CD4-positive, alpha-beta T cell (primary cell): ENCODE data around the gene UPP2. TPM values are rescaled to one million over a fixed set of nuclear protein-coding genes. Genes with fewer than 3 reads are reported as not detected.

Source experiments
- ATAC-seq: fragments of 200-7000 bp; cut with Tn5 transposase; one replicate; pipeline ENCODE4 v1.10.0; 2022; ENCODE audit warnings: mild to moderate bottlenecking; ENCODE audit not compliant: poor library complexity
- CTCF ChIA-PET: fragments of 350-600 bp; sonication (Branson Sonifier 250); formaldehyde crosslinking; loops from one replicate; lab custom pipeline; 2021; ENCODE audit warnings: antibody characterized with exemption, inconsistent platforms; lab: Charles Lee
- POLR2A ChIA-PET: fragments of 350-600 bp; sonication (Branson Sonifier 250); formaldehyde crosslinking; loops from one replicate; lab custom pipeline; 2021; ENCODE audit warnings: antibody characterized with exemption, inconsistent platforms; lab: Charles Lee
- DNase-seq, 14 experiments: peaks; one replicate each; pipeline ENCODE4 v3.0.0-alpha.2; 2013 to 2020; ENCODE audit warnings: mixed read lengths in 2 of 14
- H3K27ac ChIP-seq, 2 donors: one replicate each; pipeline versions ENCODE4 v1.5.1 to v1.7.0; 2013; ENCODE audit warnings: low read length in 2 of 2, low read depth in 1 of 2, mild to moderate bottlenecking in 1 of 2
- H3K27me3 ChIP-seq, 2 experiments: 1 replicate in 1 of 2; 2 replicates in 1 of 2; pipeline versions ENCODE4 v1.6.1 to v1.7.0; 2013; ENCODE audit warnings: low read length in 2 of 2, control low read depth in 1 of 2, mild to moderate bottlenecking in 1 of 2, moderate library complexity in 1 of 2; ENCODE audit not compliant: insufficient read depth in 2 of 2, control insufficient read depth in 1 of 2
- H3K36me3 ChIP-seq: one replicate; pipeline ENCODE4 v1.6.1; 2013; ENCODE audit warnings: low read length, control low read depth; ENCODE audit not compliant: insufficient read depth
- H3K4me1 ChIP-seq: one replicate; pipeline ENCODE4 v1.6.1; 2013; ENCODE audit warnings: low read length, control low read depth; ENCODE audit not compliant: insufficient read depth
- H3K4me3 ChIP-seq: one replicate; pipeline ENCODE4 v1.5.1; 2013; ENCODE audit warnings: mild to moderate bottlenecking, low read length, moderate library complexity
- H3K9me3 ChIP-seq, 2 experiments: 1 replicate in 1 of 2; 2 replicates in 1 of 2; pipeline versions ENCODE4 v1.6.1 to v1.7.0; 2013; ENCODE audit warnings: low read length in 2 of 2, mild to moderate bottlenecking in 2 of 2, control low read depth in 1 of 2, moderate library complexity in 1 of 2; ENCODE audit not compliant: control insufficient read depth in 1 of 2, insufficient read depth in 1 of 2
- H3K27ac Mint-ChIP-seq: one replicate; pipeline ENCODE4 v1.8.0; 2020; ENCODE audit warnings: mixed read lengths
- H3K27me3 Mint-ChIP-seq: one replicate; pipeline ENCODE4 v1.8.0; 2021; ENCODE audit warnings: mixed read lengths
- H3K36me3 Mint-ChIP-seq: one replicate; pipeline ENCODE4 v1.8.0; 2021; ENCODE audit warnings: low read depth, mixed read lengths
- H3K4me1 Mint-ChIP-seq: one replicate; pipeline ENCODE4 v1.8.0; 2021; ENCODE audit warnings: low read depth, mixed read lengths
- H3K4me3 Mint-ChIP-seq: one replicate; pipeline ENCODE4 v1.8.0; 2020; ENCODE audit warnings: mild to moderate bottlenecking, mixed read lengths
- H3K9me3 Mint-ChIP-seq: one replicate; pipeline ENCODE4 v1.8.0; 2020; ENCODE audit warnings: mixed read lengths
- CTCF ChIP-seq: fragments of 200-600 bp; IDR thresholded peaks from one replicate; pipeline ENCODE4 v1.8.0; 2022; ENCODE audit warnings: antibody characterized with exemption, mild to moderate bottlenecking
- intact Hi-C, 2 experiments: fragments of 100-400 bp; cut with DNase I in 1 of 2; cut with micrococcal nuclease in 1 of 2; formaldehyde crosslinking; loops; one replicate each; pipeline versions ENCODE4 v1.15.1 to v1.9.0; 2023 to 2025; cut with DNase I, micrococcal nuclease
- polyA plus RNA-seq, 2 donors: library from polyadenylated mRNA; unstranded; fragments of 120-200 nt; gene quantifications; one replicate each; pipeline ENCODE4 v1.2.1, GENCODE V29; 2013
- total RNA-seq, 174 experiments: library from RNA in 2 of 174; stranded (reverse) in 2 of 174; gene quantifications; one replicate each; pipeline ENCODE4 v1.2.3 and lab custom pipeline; 2021 to 2026

Gene UPP2
- total RNA-seq (not detected), total RNA-seq (lab: John Stamatoyannopoulos, UW) (0 to 0.66 (median 0.07) reads per million in 172 experiments)
- not detected for polyA plus RNA-seq (2013, experiment 1 of 2)
- polyA plus RNA-seq (2013, experiment 2 of 2): not detected

DNA sequence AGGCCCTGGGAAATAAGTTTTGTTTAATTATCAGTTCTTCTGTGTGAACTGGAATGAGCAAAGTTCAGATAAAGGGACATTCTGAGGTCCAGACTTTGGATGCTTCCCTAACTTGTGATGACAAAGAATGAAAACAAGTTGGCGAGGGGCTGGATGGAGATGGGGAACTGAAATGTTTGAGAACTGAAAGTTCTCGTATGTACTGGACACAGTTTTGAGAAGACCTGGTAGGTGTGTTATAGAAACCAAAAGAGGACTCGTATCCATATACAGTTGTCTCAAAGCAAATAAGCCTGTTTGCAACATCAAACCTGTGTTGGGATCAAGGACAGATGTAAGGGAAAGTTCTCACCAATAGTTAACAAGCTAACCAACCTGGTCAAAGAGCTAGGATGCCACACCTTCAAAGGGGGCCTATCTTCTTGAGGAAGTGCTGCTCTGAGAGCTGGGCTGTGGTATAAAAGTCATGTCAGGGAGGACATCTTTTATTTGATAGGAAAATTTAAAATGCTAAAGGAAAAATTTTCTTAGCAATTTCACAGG is at the start of gene UPP2:
UPP2 (plus strand) TSS at position 493 of the 543 bp plus-strand sequence. CDS start 188 bp downstream, outside the sequence.
- DNase-seq (no peak), ATAC-seq (no peak)
- Histone ChIP-seq H3K9me3 (no peaks in the 10 kb centered on the region), H3K27ac (no peak within 1 kb of the TSS), H3K27me3 (no peaks in the 10 kb centered on the region), H3K4me3 (no peak within 1 kb of the TSS), H3K36me3 (no peaks in the 10 kb centered on the region), H3K4me1 (no peaks in the 10 kb centered on the region)
- ChIA-PET POLR2A (no interaction called here), CTCF (no interaction called here)
- H3K4me1 Mint-ChIP-seq: no peaks in the 10 kb centered on the region
- H3K36me3 Mint-ChIP-seq: no peaks in the 10 kb centered on the region
- H3K9me3 Mint-ChIP-seq: no peaks in the 10 kb centered on the region
- H3K27me3 Mint-ChIP-seq: peaks cover 4% of the 10 kb centered on the region
- intact Hi-C loops: no loop called here
- no peak within 1 kb of the TSS for H3K4me3 Mint-ChIP-seq
- TF ChIP-seq CTCF: no peak
- H3K27ac Mint-ChIP-seq: no peak within 1 kb of the TSS

DNA sequence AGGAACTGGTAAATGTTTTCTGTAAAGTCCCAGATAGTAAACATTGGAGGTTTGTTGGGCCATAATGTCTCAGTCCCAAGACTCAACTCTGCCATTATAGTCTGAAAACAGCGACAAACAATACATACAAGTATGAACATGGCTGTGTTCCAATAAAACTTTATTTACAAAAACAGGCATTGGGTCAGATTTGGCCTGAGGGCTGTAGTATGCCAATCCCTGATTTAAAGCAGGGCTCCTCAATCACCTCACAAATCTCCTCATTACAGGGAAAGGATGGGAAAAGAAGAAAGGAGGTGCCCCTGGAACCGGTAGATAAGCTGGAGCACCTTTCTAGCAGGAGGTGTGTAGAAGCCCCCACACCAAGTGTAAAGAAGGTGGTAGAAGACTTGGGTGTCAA is 48.9 kb upstream of the UPP2 start:
- Mint-ChIP-seq H3K4me3 (no peak overlapping the region), H3K27ac (no peak overlapping the region), H3K4me1 (no peaks in the 10 kb centered on the region), H3K36me3 (no peaks in the 10 kb centered on the region), H3K27me3 (no peaks in the 10 kb centered on the region), H3K9me3 (no peaks in the 10 kb centered on the region)
- Histone ChIP-seq H3K9me3 (no peaks in the 10 kb centered on the region), H3K36me3 (no peaks in the 10 kb centered on the region), H3K4me3 (no peak overlapping the region), H3K27me3 (no peaks in the 10 kb centered on the region), H3K27ac (no peak overlapping the region), H3K4me1 (no peaks in the 10 kb centered on the region)
- ChIA-PET POLR2A (no interaction called here), CTCF (no interaction called here)
- DNase-seq (no peak), ATAC-seq (no peak)
- intact Hi-C loops: no loop called here
- no peak for TF ChIP-seq CTCF

- H3K4me1 ChIP-seq: no peaks in the 10 kb centered on the region
- intact Hi-C loops: no loop called here
- TF ChIP-seq CTCF: no peak
- Mint-ChIP-seq H3K27me3 (no peaks in the 10 kb centered on the region), H3K9me3 (no peaks in the 10 kb centered on the region), H3K27ac (no peak overlapping the region), H3K4me1 (no peaks in the 10 kb centered on the region), H3K4me3 (no peak overlapping the region), H3K36me3 (no peaks in the 10 kb centered on the region)
- no peaks in the 10 kb centered on the region for H3K36me3 ChIP-seq
- ChIA-PET POLR2A (no interaction called here), CTCF (no interaction called here)
- ATAC-seq (no peak), DNase-seq (no peak)
- H3K4me3 ChIP-seq: no peak overlapping the region
- H3K27me3 ChIP-seq: no peaks in the 10 kb centered on the region
- H3K27ac ChIP-seq: no peak overlapping the region
- no peaks in the 10 kb centered on the region for H3K9me3 ChIP-seq
These were observed 44.8 kb upstream of the UPP2 start for GRCh38 chr2:158056875-158057274.
